ENCODE measurements around the gene GALNTL6.

DNA sequence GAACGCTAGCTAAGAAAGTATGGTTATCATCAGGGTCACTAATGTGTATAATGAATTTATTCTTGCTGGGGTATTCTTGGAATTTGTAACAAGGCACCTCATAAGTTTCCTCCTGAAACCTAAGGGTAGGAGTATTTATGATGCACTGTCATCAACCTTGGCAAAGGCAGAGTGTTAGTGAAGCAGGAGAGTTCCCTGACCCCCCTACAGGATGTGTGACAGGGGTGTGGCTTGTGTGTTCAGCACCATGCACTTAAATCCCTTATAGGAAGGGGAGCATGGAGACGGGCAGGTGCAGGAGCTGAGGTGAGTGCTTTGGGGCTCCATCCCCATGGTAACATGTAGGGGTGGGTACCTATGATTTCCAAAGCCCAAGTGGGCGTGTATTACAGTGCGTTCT lies 237.7 kb downstream of the GALNTL6 start:
- TF ChIP-seq, protein P1, sequence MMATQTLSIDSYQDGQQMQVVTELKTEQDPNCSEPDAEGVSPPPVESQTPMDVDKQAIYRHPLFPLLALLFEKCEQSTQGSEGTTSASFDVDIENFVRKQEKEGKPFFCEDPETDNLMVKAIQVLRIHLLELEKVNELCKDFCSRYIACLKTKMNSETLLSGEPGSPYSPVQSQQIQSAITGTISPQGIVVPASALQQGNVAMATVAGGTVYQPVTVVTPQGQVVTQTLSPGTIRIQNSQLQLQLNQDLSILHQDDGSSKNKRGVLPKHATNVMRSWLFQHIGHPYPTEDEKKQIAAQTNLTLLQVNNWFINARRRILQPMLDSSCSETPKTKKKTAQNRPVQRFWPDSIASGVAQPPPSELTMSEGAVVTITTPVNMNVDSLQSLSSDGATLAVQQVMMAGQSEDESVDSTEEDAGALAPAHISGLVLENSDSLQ (IDR thresholded peaks at IDR 0.05): no peak
- TF ChIP-seq TARDBP (IDR thresholded peaks at IDR 0.05) (no peak), BHLHE40 (IDR thresholded peaks at IDR 0.05; ENCODE audit: borderline replicate concordance) (no peak), ARNT (IDR thresholded peaks at IDR 0.05) (no peak), NFRKB (IDR thresholded peaks at IDR 0.05) (no peak), L3MBTL2 (conservative IDR thresholded peaks at IDR 0.05) (no peak)
